ENCODE data around the gene PRPF4.

DNA sequence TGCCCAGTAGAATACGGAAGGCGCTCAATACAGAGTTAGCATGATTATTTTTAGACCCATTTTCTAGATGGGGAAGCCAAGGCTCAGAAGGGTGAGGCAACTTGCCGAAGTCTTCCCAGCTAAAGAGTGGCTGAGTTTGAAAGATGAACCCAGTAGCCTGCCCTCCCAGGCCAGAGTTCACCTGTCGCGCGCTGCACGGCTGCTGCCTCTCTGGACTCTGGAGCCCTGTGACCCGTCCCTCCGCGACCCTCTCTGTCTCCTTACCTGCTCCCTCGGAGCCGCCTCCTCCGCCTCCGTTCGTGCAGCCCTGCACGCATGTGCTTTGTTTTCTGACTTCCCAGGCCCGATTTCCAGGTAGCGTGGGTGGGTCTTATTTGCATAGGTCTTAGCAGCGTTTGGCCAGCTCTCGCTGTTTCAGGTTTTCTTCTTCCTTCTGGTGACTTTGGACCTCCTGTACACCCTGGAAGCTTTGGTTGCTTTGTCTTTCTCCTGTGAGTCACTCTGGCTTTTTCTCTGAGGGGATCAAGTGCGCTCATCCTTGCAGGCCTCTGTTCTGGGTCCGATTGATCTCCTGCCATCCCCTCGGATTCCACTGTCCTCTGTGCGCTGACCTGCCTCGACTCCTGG, 27.4 kb downstream of the PRPF4 start, which contains the start of gene RNF183:
- TF ChIP-seq CTCF (IDR thresholded peaks at IDR 0.05; ENCODE audit: low read length) (no peak), EZH2phosphoT487 (IDR thresholded peaks at IDR 0.05; ENCODE audit: low read length) (no peak), EZH2 (optimal IDR thresholded peaks at IDR 0.05; ENCODE audit: low read depth, low read length) (no peak)

Data from MM.1S (cell line).